NCI-H187 (cell line): ENCODE results near the gene ZBP1.

Experiments used
- DNase-seq, 2 experiments: peaks; one replicate each; lab custom pipeline; 2025; lab: John Stamatoyannopoulos, UW

ZBP1 gene

GRCh38 chr20:57620274-57620990 is at the start of gene ZBP1:
ZBP1 (minus strand) TSS chr20:57620426; CDS start chr20:57620295, 131 bp downstream.
- DNase-seq: peak; percentile 4 to 26

- DNase-seq: no peak
Measured at GRCh38 chr20:57669632-57670031, 49.4 kb upstream of the ZBP1 start.

GRCh38 chr20:57667924-57668782 is 47.9 kb upstream of the ZBP1 start:
- no peak for DNase-seq

- no peak for DNase-seq
Measured at GRCh38 chr20:57667388-57667787, 47.2 kb upstream of the ZBP1 start.

- DNase-seq: no peak
Measured at GRCh38 chr20:57666834-57667157, 46.6 kb upstream of the ZBP1 start.

GRCh38 chr20:57666106-57666833 is 46.0 kb upstream of the ZBP1 start:
- DNase-seq: no peak

GRCh38 chr20:57665589-57665971 is 45.4 kb upstream of the ZBP1 start:
- no peak for DNase-seq

- no peak for DNase-seq
Measured at GRCh38 chr20:57664924-57665588, 44.8 kb upstream of the ZBP1 start.

GRCh38 chr20:57664476-57664875 is 44.2 kb upstream of the ZBP1 start:
- no peak for DNase-seq

GRCh38 chr20:57663681-57664451 is 43.6 kb upstream of the ZBP1 start:
- no peak for DNase-seq

- no peak for DNase-seq
Measured at GRCh38 chr20:57663241-57663640, 43.0 kb upstream of the ZBP1 start.

- no peak for DNase-seq
Measured at GRCh38 chr20:57662456-57663240, 42.4 kb upstream of the ZBP1 start.

- no peak for DNase-seq
Measured at GRCh38 chr20:57661746-57662455, 41.7 kb upstream of the ZBP1 start.

GRCh38 chr20:57660922-57661745 is 40.9 kb upstream of the ZBP1 start:
- DNase-seq: no peak

- DNase-seq: no peak
Measured at GRCh38 chr20:57660181-57660921, 40.1 kb upstream of the ZBP1 start.

GRCh38 chr20:57659517-57660180 is 39.4 kb upstream of the ZBP1 start:
- DNase-seq: no peak

GRCh38 chr20:57658833-57659516 is 38.7 kb upstream of the ZBP1 start:
- no peak for DNase-seq
